Measurements from ENCODE around the gene PARPBP.
"Not testable (repeated sequence)": the region's sequence is repeated elsewhere in the genome, so short reads cannot be mapped to it uniquely, and the experiment has no call there.

The PARPBP gene

GRCh38 chr12:102240859-102241258 lies 120.9 kb downstream of the PARPBP start:
- not testable (repeated sequence) for DNase-seq
